GM21390 (cell line): ENCODE results near the gene BCL3.
"Not testable (repeated sequence)": the region's sequence is repeated elsewhere in the genome, so short reads cannot be mapped to it uniquely, and the experiment has no call there.

Experiments used
- ATAC-seq: cut with Tn5 transposase; IDR thresholded peaks from one replicate; pipeline ENCODE4 v1.9.1; 2021; ENCODE audit not compliant: unreplicated experiment

BCL3 gene, protein sequence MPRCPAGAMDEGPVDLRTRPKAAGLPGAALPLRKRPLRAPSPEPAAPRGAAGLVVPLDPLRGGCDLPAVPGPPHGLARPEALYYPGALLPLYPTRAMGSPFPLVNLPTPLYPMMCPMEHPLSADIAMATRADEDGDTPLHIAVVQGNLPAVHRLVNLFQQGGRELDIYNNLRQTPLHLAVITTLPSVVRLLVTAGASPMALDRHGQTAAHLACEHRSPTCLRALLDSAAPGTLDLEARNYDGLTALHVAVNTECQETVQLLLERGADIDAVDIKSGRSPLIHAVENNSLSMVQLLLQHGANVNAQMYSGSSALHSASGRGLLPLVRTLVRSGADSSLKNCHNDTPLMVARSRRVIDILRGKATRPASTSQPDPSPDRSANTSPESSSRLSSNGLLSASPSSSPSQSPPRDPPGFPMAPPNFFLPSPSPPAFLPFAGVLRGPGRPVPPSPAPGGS

GRCh38 chr19:44748426-44749254, at the start of gene BCL3:
BCL3 (plus strand) TSS chr19:44748708; CDS start chr19:44748791, 83 bp downstream.
- ATAC-seq: peak; percentile 22

GRCh38 chr19:44700547-44700946, 48.0 kb upstream of the BCL3 start:
- ATAC-seq: no peak

GRCh38 chr19:44701228-44701627, 47.3 kb upstream of the BCL3 start:
- ATAC-seq: no peak

- ATAC-seq: no peak
Measured at GRCh38 chr19:44702551-44703176, 45.8 kb upstream of the BCL3 start.

DNA sequence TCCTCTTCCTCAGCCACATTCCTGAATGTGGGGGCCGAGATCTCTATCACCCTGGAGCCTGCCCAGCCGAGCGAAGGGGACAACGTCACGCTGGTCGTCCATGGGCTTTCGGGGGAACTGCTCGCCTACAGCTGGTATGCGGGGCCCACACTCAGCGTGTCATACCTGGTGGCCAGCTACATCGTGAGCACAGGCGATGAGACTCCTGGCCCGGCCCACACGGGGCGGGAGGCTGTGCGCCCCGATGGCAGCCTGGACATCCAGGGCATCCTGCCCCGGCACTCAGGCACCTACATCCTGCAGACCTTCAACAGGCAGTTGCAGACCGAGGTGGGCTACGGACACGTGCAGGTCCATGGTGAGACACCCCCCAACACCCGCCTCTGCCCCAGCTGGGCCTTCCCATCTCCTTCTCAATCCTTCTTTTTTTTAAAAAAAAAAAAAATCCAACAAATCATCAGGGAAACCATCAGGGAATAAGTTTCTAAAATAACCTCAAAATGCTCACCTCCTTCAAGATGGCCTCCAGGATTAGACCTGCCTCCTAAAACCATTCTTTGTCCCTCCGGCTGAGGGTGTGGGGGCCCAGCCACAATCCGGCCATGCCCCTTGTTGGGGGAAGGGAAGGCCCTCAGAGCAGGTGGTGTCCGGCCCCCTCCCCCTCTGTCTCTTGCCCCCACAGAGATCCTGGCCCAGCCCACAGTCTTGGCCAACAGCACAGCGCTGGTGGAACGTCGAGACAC, 45.0 kb upstream of the BCL3 start:
- no peak for ATAC-seq

DNA sequence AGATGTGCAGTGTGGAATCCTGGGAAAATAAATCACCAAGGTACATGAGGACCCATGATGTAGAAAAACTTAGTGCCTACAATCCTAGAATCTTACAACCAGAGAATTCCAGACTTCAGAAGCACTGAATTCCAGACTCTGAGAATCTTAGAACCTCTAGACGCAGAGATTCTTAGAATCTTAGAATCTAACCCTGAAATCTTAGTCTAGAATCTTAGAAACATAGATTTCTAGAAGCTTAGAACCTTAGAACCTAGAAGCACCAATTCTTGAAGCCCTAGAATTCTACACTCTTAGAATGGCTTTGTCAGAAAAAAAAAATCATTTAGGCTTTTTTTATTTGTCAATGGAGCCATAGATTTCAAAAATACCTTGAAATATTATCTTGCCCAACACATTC, 43.5 kb upstream of the BCL3 start:
- ATAC-seq: no peak

DNA sequence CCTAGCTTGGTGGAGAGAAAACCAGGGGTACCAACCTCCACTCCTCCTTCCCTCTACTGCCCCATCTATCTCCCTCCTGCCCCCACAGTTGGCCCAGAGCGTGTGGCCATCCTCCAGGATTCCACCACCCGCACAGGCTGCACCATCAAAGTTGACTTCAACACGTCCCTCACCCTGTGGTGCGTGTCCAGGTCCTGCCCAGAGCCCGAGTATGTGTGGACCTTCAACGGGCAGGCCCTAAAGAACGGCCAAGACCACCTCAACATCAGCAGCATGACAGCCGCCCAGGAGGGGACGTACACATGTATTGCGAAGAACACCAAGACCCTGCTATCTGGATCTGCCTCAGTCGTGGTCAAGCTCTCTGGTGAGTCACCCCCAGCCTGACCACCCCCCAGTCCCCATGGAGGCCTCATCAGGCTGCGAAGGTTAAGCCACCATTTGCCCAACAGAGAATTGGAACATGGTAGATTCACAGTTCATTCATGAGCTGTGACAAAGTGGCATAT, 43.0 kb upstream of the BCL3 start:
- ATAC-seq: no peak

DNA sequence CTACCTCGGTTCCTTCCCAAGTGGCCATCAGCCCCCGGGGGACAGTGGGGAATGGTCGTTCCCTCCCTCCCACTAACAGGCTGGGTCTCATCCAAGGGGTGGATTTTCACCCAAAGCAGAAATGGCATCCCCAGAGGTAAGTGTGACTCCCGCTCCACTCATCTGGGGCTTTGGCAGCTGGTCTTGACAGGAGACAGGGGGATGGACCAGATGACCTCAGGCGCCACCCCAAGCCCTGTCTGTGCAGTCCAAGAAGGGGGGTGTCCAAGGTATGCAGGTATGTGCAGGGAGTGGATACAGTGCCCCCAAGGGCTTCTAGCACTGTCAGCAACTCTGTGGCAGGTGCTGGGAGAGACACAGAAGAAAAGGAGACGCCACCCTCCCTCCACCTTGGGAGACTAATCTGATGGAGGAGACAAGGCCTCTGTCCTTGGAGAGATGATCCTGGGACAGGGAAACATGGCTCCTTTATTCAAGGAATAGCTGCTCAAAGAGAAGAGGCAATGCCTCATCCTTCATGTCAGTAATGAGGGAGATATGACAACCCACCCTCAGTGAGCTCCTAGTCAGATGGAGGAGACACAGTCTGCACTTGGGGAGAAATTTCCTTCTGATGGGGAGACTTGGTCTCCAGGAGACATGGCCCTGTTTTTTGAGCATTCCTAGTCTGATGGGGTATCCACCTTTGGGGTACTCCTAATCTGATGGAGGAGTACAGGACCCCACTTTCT, 41.8 kb upstream of the BCL3 start:
- ATAC-seq: no peak

GRCh38 chr19:44707794-44708193, 40.7 kb upstream of the BCL3 start:
- no peak for ATAC-seq

DNA sequence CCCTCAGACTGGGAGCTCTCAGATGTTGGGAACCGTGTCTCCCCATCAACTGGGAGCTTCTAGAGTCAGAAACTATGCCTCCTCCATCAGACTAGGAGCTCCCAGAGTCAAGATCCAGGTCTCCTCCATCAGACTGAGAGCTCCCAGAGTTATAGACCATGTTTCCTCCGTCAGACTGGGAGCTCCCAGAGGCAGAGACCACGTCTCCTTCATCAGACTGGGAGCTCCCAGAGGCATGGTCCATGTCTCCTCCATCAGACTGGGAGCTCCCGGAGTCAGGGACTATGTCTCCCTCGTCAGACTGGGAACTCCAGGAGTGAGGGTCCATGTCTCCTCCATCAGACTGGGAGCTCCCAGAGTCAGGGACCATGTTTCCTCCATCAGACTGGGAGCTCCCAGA, 39.6 kb upstream of the BCL3 start:
- ATAC-seq: no peak

DNA sequence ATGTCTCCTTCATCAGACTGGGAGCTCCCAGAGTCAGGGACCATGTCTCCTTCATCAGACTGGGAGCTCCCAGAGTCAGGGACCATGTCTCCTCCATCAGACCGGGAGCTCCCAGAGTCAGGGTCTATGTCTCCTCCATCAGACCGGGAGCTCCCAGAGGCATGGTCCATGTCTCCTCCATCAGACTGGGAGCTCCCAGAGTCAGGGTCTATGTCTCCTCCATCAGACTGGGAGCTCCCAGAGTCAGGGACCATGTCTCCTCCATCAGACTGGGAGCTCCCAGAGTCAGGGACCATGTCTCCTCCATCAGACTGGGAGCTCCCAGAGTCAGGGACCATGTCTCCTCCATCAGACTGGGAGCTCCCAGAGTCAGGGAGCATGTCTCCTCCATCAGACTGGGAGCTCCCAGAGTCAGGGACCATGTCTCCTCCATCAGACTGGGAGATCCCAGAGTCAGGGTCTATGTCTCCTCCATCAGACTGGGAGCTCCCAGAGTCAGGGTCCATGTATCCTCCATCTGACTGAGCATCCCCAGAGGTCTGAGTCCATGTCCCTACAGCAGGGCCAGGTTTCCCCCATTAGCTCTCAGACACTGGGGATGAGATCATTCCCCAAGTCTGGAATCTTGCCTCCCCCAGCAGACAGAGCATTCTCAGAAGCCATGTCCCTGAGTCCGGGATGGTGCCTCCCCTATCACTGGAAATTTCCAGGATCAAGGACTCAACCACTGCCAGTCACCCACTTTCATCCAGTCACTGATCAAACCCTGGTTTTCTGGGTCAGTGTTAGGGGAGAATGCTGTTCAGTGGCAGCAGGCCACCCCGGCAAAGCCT, 38.9 kb upstream of the BCL3 start:
- not testable (repeated sequence) for ATAC-seq

DNA sequence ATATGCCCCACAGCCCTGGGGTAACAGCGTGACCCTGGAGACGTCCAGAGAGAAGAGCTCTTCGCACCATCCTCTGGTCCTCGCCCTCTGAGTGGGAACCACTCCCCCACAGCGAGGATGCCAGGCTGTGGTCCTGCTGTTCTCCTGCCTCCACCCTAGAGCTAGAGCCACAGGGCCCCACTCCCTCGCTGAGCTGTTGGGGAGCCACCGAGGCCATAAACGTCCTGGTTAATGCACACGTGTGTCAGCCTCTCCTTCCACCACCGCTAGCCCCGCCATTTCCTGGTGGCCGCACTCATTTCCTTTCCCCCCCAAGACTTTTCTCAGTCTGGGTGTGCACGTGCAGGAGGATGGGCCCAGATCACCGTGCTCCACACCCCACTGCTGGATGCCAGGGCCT, 38.0 kb upstream of the BCL3 start:
- ATAC-seq: no peak

DNA sequence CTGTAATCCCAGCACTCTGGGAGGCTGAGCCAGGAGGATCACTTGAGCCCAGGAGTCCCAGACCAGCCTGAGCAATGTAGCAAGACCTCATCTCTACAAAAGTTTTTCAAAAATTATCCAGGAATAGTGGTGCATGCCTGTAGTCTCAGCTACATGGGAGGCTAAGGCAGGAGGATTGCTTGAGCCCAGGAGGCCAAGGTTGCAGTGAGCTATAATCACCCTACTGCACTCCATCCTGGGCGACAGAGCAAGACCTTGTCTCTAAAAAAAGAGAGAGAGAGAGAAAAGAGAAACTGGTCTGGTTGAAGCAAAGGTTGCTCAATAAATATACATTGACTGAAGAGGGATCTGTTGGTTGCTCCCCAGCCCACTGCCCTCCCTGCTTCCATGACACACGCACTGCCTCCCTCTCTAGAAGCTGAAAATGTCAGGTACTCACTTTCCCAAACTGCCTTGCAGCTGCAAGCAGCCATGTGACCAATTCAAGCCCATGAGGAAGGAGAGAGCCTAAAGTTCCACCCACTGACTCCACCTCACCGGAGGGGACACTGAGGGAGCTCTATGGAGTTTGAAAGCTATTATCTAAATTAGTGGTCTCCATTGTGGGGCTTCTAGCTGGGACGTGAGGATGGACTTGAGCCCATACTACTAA, 35.5 kb upstream of the BCL3 start:
- ATAC-seq: no peak

- no peak for ATAC-seq
Measured at GRCh38 chr19:44714597-44715169, 33.8 kb upstream of the BCL3 start.

DNA sequence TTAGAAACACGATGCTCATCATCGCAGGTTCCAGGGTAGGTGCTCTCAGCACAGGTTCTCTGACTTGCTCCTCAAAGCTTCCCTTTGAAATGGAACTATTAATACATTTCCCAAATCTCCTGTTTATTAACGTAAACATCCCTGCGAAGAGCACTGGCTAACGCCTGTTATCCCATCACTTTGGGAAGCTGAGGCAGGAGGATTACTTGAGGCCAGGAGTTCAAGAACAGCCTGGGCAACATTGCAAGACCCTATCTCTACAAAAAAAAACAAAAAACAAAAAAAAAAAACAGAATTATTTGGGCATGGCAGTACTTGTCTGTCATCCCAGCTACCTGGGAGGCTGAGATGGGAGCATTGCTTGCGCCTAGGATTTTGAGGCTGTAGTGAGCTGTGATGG, 30.9 kb upstream of the BCL3 start:
- ATAC-seq: no peak

DNA sequence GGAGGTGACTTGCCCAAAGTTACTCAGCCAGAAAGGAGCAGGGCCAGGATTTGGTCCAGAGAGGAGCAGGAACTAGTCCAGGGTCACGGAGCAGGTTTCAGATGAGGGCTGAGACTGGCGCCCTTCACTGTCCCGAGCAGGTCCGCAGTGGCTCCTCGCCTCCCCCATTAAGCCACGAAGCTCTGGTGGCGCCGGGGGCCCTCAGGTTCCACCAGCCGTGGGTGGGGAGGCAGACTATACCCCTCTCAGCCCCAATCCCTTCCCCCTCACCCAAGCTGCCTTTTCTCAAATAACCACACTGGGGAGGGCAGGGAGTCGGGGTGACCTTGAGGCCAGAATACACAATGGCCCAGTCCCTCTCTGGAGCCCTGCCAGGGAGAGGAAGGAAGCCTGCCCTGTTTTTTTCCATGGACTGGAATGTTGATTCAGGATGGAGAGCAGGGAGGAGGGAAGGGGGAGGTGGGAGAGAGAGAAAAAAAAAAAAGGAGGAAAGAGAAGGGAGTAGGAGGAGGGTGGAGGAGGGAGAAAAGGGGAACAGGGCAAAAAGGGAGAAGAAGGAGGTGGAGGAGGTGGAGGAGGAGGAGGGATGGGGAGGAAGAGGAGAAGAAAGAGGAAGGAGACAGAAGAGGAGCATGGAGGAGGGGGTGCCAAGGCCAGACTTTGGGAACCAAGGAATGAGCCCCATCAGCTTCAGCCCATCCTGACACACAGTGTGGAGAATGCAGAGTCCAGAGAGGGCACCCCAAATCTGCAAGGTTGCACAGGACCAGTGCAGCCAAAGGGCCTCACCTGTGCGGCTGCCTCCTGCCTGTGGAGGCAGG, 29.9 kb upstream of the BCL3 start:
- ATAC-seq: no peak

- ATAC-seq: no peak
Measured at GRCh38 chr19:44719262-44719701, 29.2 kb upstream of the BCL3 start.
